Measurements from ENCODE around the gene SLC35C1.

GRCh38 chr11:45820211-45820857, 15.4 kb downstream of the SLC35C1 start:
- no peak for TF ChIP-seq CTCF (IDR thresholded peaks at IDR 0.05)
- no peak for TF ChIP-seq POLR2A (IDR thresholded peaks at IDR 0.05)

Data from lower leg skin (tissue), 3 donors.